ENCODE results near the gene WBP1. TPM values are rescaled to one million over a fixed set of nuclear protein-coding genes. Genes with fewer than 3 reads are reported as not detected.

The WBP1 gene
- total RNA-seq, 2 donors from 2014 or later, result 47.6 to 48.3 TPM

- H3K4me3 ChIP-seq, result no peak overlapping the region
- H3K36me3 ChIP-seq, result no peaks in the 10 kb centered on the region
- DNase-seq, result no peak
- no peaks in the 10 kb centered on the region for H3K27me3 ChIP-seq
- intact Hi-C loops (cut with DNase I), result loop anchor here (10.0 kb wide), 1 partner anchor 386 kb away; no protein-coding TSS in a partner anchor
- no peak overlapping the region for H3K9ac ChIP-seq (ENCODE audit: low read depth in 2 of 2, low read length in 2 of 2)
- no peak for TF ChIP-seq CTCF (IDR thresholded peaks at IDR 0.05)
- H3K9me3 ChIP-seq, result no peaks in the 10 kb centered on the region
- H3K4me1 ChIP-seq, result no peaks in the 10 kb centered on the region
- H3K27ac ChIP-seq, result no peak overlapping the region
These were observed 30.6 kb downstream of the WBP1 start for GRCh38 chr2:74488643-74489481.

- Histone ChIP-seq H3K27me3 (no peaks in the 10 kb centered on the region), H3K9ac (ENCODE audit: low read depth in 2 of 2, low read length in 2 of 2) (no peak overlapping the region), H3K4me1 (no peaks in the 10 kb centered on the region), H3K27ac (no peak overlapping the region), H3K4me3 (no peak overlapping the region), H3K9me3 (no peaks in the 10 kb centered on the region), H3K36me3 (no peaks in the 10 kb centered on the region)
- no peak for DNase-seq
- intact Hi-C loops (cut with DNase I), result loop anchor here (10.0 kb wide), 1 partner anchor 385 kb away; no protein-coding TSS in a partner anchor
- no peak for TF ChIP-seq CTCF (IDR thresholded peaks at IDR 0.05)
These were observed 31.7 kb downstream of the WBP1 start for GRCh38 chr2:74489906-74490305.

GRCh38 chr2:74491648-74492544, 33.7 kb downstream of the WBP1 start:
- Histone ChIP-seq H3K4me3 (no peak overlapping the region), H3K4me1 (no peaks in the 10 kb centered on the region), H3K36me3 (no peaks in the 10 kb centered on the region), H3K9me3 (no peaks in the 10 kb centered on the region), H3K9ac (ENCODE audit: low read depth in 2 of 2, low read length in 2 of 2) (no peak overlapping the region), H3K27ac (no peak overlapping the region), H3K27me3 (no peaks in the 10 kb centered on the region)
- no peak for TF ChIP-seq CTCF (IDR thresholded peaks at IDR 0.05)
- intact Hi-C loops (cut with DNase I), result no loop called here
- DNase-seq, result no peak

- intact Hi-C loops (cut with DNase I), result no loop called here
- no peak for DNase-seq
- Histone ChIP-seq H3K27me3 (peaks cover under 1% of the 10 kb centered on the region), H3K36me3 (no peaks in the 10 kb centered on the region), H3K9me3 (no peaks in the 10 kb centered on the region), H3K9ac (ENCODE audit: low read depth in 2 of 2, low read length in 2 of 2) (no peak overlapping the region), H3K4me3 (no peak overlapping the region), H3K27ac (no peak overlapping the region), H3K4me1 (peaks cover 5% of the 10 kb centered on the region)
- no peak for TF ChIP-seq CTCF (IDR thresholded peaks at IDR 0.05)
These were observed 35.3 kb downstream of the WBP1 start for GRCh38 chr2:74493546-74493945.

- no peak for DNase-seq
- H3K9ac ChIP-seq (ENCODE audit: low read depth in 2 of 2, low read length in 2 of 2), result no peak overlapping the region
- H3K9me3 ChIP-seq, result no peaks in the 10 kb centered on the region
- H3K4me3 ChIP-seq, result no peak overlapping the region
- no peaks in the 10 kb centered on the region for H3K36me3 ChIP-seq
- intact Hi-C loops (cut with DNase I), result no loop called here
- peaks cover 15% of the 10 kb centered on the region for H3K4me1 ChIP-seq
- H3K27ac ChIP-seq, result no peak overlapping the region
- TF ChIP-seq CTCF (IDR thresholded peaks at IDR 0.05), result no peak
- peaks cover 17% of the 10 kb centered on the region for H3K27me3 ChIP-seq
These were observed 37.2 kb downstream of the WBP1 start for GRCh38 chr2:74495440-74495839.
